Peyer's patch (tissue), 4 donors: ENCODE data around the gene CDH23.

Experiments used
- CTCF ChIP-seq, 6 experiments: fragments of 450-650 bp in 4 of 6; fragments of 200-600 bp in 2 of 6; sonication (generic) in 1 of 6; IDR thresholded peaks; one replicate each; pipeline ENCODE4 v1.5.1; 2017 to 2019; ENCODE audit warnings: antibody characterized with exemption in 6 of 6, mild to moderate bottlenecking in 3 of 6, moderate library complexity in 1 of 6
- POLR2A ChIP-seq, 2 donors: fragments of 450-650 bp; IDR thresholded peaks; one replicate each; pipeline ENCODE4 v1.5.1; 2017; ENCODE audit warnings: antibody characterized with exemption in 2 of 2, mild to moderate bottlenecking in 2 of 2, moderate library complexity in 2 of 2

- TF ChIP-seq POLR2A (IDR thresholded peaks at IDR 0.05) (no peak), CTCF (IDR thresholded peaks at IDR 0.05) (peak; percentile 34 to 51 (median 42))
These were observed 329.4 kb downstream of the CDH23 start for GRCh38 chr10:71725998-71726579.
